Measurements from ENCODE around the gene GALNT17. TPM values are rescaled to one million over a fixed set of nuclear protein-coding genes. Genes with fewer than 3 reads are reported as not detected.

Gene GALNT17
- total RNA-seq, 4 donors from 2014 or later: 0.63 to 7.5 (median 3.1) TPM

DNA sequence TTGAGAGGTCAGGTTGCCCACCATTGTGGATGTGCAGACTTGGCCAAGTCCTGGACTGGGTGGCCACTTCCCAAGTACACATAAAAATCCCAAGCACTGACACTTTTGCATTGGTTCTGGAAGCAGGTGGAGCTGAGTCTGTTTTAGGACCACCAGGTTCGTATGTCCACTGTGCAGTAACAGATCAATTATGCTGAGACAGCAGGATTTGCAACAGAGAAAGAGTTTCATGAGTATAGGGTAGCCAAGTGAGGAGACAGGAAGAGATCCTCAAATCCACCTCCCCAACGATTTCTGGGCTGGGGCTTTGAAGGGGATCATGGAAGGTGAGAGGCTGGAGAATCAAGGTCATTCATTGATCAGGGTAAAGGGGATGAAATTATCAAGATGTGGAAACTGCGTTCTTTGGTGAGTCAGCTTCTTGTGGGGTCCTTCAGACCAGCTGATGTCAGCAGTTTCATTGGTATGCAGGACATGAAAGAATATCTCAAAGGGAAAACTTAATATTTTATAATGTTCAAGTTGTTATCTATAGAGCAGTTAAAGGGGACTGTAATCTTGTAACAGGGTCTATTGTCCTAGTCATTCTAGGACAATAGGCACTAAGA is 277.7 kb downstream of the GALNT17 start:
- TF ChIP-seq POLR2A (IDR thresholded peaks at IDR 0.05) (no peak), CTCF (IDR thresholded peaks at IDR 0.05) (no peak)
- H3K4me3 ChIP-seq (ENCODE audit: low read depth, poor library complexity, severe bottlenecking): no peak overlapping the region
- WGBS, 2 donors: 75 to 79% methylated on average over 3 of the region's 3 CpGs
- intact Hi-C loops (cut with DNase I; ENCODE audit: low total_unique reads): no loop called here
- DNase-seq (ENCODE audit: low spot score in 2 of 2): no peak

GRCh38 chr7:71411475-71411874 is 279.5 kb downstream of the GALNT17 start:
- intact Hi-C loops (cut with DNase I; ENCODE audit: low total_unique reads): no loop called here
- WGBS, 2 donors: 88 to 91% methylated on average over 3 of the region's 3 CpGs
- DNase-seq (ENCODE audit: low spot score in 2 of 2): no peak
- no peak for TF ChIP-seq POLR2A (IDR thresholded peaks at IDR 0.05)
- no peak for TF ChIP-seq CTCF (IDR thresholded peaks at IDR 0.05)
- H3K4me3 ChIP-seq (ENCODE audit: low read depth, poor library complexity, severe bottlenecking): no peak overlapping the region

DNA sequence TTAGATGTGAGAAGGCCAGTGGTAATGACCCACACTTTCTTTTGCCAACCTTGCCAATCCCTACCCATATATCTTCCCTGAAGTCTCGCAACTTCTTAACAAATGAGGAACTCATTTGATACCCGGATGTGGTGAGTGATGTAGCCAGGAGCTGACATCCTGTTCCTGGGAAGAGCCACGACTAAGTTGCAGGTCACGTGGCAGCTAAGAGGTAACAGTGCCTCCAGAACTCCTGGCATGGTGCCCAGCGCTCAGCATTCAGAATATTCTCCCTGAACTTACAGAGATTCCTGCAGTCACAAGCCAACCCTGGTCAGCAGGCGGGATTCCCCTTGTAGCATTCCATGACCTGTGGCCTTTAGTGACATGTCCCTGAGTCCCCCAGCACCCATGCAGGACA is 282.5 kb downstream of the GALNT17 start:
- DNase-seq (ENCODE audit: low spot score in 2 of 2): peak in 1 of 2 donors; percentile 17
- 52 to 58% methylated on average over 6 of the region's 6 CpGs for WGBS, 2 donors
- intact Hi-C loops (cut with DNase I; ENCODE audit: low total_unique reads): no loop called here
- H3K4me3 ChIP-seq (ENCODE audit: low read depth, poor library complexity, severe bottlenecking): no peak overlapping the region
- no peak for TF ChIP-seq POLR2A (IDR thresholded peaks at IDR 0.05)
- no peak for TF ChIP-seq CTCF (IDR thresholded peaks at IDR 0.05)

GRCh38 chr7:71419546-71420337 is 287.8 kb downstream of the GALNT17 start:
- H3K4me3 ChIP-seq (ENCODE audit: low read depth, poor library complexity, severe bottlenecking): no peak overlapping the region
- intact Hi-C loops (cut with DNase I; ENCODE audit: low total_unique reads): no loop called here
- no peak for TF ChIP-seq POLR2A (IDR thresholded peaks at IDR 0.05)
- TF ChIP-seq CTCF (IDR thresholded peaks at IDR 0.05): no peak
- 69% methylated on average over 12 of the region's 12 CpGs for WGBS, 2 donors
- DNase-seq (ENCODE audit: low spot score in 2 of 2): no peak

DNA sequence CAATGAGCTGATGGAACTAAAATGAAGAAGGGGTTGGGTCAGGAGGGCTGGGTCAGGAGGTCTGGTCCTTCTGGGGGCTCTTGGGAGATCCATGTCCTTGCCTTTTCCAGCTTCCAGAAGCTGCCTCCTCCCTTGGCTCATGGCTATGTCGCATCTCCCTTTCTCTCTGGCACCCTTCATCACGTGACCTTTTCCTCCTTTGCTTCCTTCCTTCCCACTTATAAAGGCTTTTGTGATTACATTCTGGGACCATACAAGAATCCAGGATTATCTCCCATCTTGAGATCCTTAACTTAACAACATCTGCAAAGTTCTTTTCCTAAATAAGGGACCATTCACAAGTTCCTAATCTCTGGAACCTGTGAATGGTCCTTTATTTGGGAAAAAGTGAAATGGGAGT is 290.2 kb downstream of the GALNT17 start:
- no peak for DNase-seq (ENCODE audit: low spot score in 2 of 2)
- TF ChIP-seq POLR2A (IDR thresholded peaks at IDR 0.05) (no peak), CTCF (IDR thresholded peaks at IDR 0.05) (no peak)
- WGBS, 2 donors: 88 to 93% methylated on average over 2 of the region's 2 CpGs
- no peak overlapping the region for H3K4me3 ChIP-seq (ENCODE audit: low read depth, poor library complexity, severe bottlenecking)
- intact Hi-C loops (cut with DNase I; ENCODE audit: low total_unique reads): no loop called here
